ENCODE measurements around the gene GPBP1L1. TPM values are rescaled to one million over a fixed set of nuclear protein-coding genes. Genes with fewer than 3 reads are reported as not detected.

GPBP1L1 gene
- total RNA-seq, 4 donors from 2014 or later = 121 to 219 (median 131) TPM

GRCh38 chr1:45685308-45686014, 872 bp downstream of the GPBP1L1 start:
- Histone ChIP-seq H3K4me3 (peak overlapping the region; percentile 91), H3K36me3 (no peaks in the 10 kb centered on the region), H3K27ac (peak overlapping the region; percentile 98), H3K4me1 (peaks cover 64% of the 10 kb centered on the region), H3K27me3 (no peaks in the 10 kb centered on the region), H3K9me3 (no peaks in the 10 kb centered on the region)
- WGBS = under 1% methylated on average over 13 of the region's 13 CpGs
- TF ChIP-seq POLR2A (IDR thresholded peaks at IDR 0.05) (no peak), CTCF (IDR thresholded peaks at IDR 0.05) (no peak)
- DNase-seq (ENCODE audit: low spot score in 2 of 2) = no peak

- no peaks in the 10 kb centered on the region for H3K9me3 ChIP-seq
- H3K27me3 ChIP-seq = no peaks in the 10 kb centered on the region
- H3K27ac ChIP-seq = no peak overlapping the region
- peaks cover 71% of the 10 kb centered on the region for H3K4me1 ChIP-seq
- TF ChIP-seq POLR2A (IDR thresholded peaks at IDR 0.05) = no peak
- no peak for TF ChIP-seq POLR2AphosphoS5 (IDR thresholded peaks at IDR 0.05)
- TF ChIP-seq CTCF (IDR thresholded peaks at IDR 0.05) = no peak
- TF ChIP-seq EP300 (IDR thresholded peaks at IDR 0.05) = no peak
- 21% methylated on average over 2 of the region's 2 CpGs for WGBS
- peak overlapping the region; percentile 91 for H3K4me3 ChIP-seq
- no peak for DNase-seq (ENCODE audit: low spot score in 2 of 2)
- H3K36me3 ChIP-seq = no peaks in the 10 kb centered on the region
These were observed 1.9 kb downstream of the GPBP1L1 start for GRCh38 chr1:45684402-45684801.

DNA sequence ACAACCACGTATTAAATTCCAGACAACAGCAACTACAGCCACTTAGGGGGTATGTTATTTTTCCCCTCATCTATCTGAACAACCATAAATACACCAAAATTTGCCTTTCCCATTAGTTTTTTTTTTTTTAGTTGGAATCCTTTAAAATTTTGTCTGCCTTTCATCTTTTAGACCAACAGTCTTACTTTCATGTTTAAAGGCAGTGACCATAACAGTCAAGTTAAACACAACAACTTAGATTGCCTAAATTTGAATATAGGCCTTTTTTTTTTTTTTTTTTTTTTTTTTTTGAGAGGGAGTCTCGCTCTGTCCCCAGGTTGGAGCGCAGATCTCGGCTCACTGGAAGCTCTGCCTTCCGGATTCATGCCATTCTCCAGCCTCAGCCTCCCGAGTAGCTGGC, 3.4 kb downstream of the GPBP1L1 start:
- H3K27me3 ChIP-seq = no peaks in the 10 kb centered on the region
- H3K9me3 ChIP-seq = no peaks in the 10 kb centered on the region
- no peak overlapping the region for H3K27ac ChIP-seq
- 89% methylated on average over 6 of the region's 6 CpGs for WGBS
- peaks cover 72% of the 10 kb centered on the region for H3K4me1 ChIP-seq
- H3K4me3 ChIP-seq = no peak overlapping the region
- no peak for DNase-seq (ENCODE audit: low spot score in 2 of 2)
- no peaks in the 10 kb centered on the region for H3K36me3 ChIP-seq
- no peak for TF ChIP-seq POLR2A (IDR thresholded peaks at IDR 0.05)
- TF ChIP-seq CTCF (IDR thresholded peaks at IDR 0.05) = no peak
- TF ChIP-seq EP300 (IDR thresholded peaks at IDR 0.05) = no peak
- no peak for TF ChIP-seq POLR2AphosphoS5 (IDR thresholded peaks at IDR 0.05)

GRCh38 chr1:45679123-45679522, 7.2 kb downstream of the GPBP1L1 start:
- no peak for DNase-seq (ENCODE audit: low spot score in 2 of 2)
- H3K36me3 ChIP-seq = no peaks in the 10 kb centered on the region
- no peaks in the 10 kb centered on the region for H3K27me3 ChIP-seq
- TF ChIP-seq EP300 (IDR thresholded peaks at IDR 0.05) (no peak), POLR2A (IDR thresholded peaks at IDR 0.05) (no peak), CTCF (IDR thresholded peaks at IDR 0.05) (no peak), POLR2AphosphoS5 (IDR thresholded peaks at IDR 0.05) (no peak)
- WGBS = 10% methylated on average over 3 of the region's 3 CpGs
- H3K27ac ChIP-seq = no peak overlapping the region
- H3K9me3 ChIP-seq = no peaks in the 10 kb centered on the region
- H3K4me3 ChIP-seq = no peak overlapping the region
- H3K4me1 ChIP-seq = peaks cover 63% of the 10 kb centered on the region

- Histone ChIP-seq H3K4me1 (peaks cover 57% of the 10 kb centered on the region), H3K4me3 (no peak overlapping the region), H3K27ac (no peak overlapping the region), H3K27me3 (no peaks in the 10 kb centered on the region), H3K36me3 (no peaks in the 10 kb centered on the region), H3K9me3 (no peaks in the 10 kb centered on the region)
- TF ChIP-seq CTCF (IDR thresholded peaks at IDR 0.05) (no peak), POLR2A (IDR thresholded peaks at IDR 0.05) (no peak), POLR2AphosphoS5 (IDR thresholded peaks at IDR 0.05) (no peak), EP300 (IDR thresholded peaks at IDR 0.05) (no peak)
- no peak for DNase-seq (ENCODE audit: low spot score in 2 of 2)
These were observed 7.8 kb downstream of the GPBP1L1 start for GRCh38 chr1:45678489-45678888.
